Right renal cortex interstitium (tissue), 3 donors: Measurements from ENCODE around the gene CPS1. TPM values are rescaled to one million over a fixed set of nuclear protein-coding genes. Genes with fewer than 3 reads are reported as not detected.

Source experiments
- DNase-seq, 3 donors: peaks; one replicate each; pipeline ENCODE4 v3.0.0-alpha.2; 2013; ENCODE audit warnings: low read depth in 3 of 3, low spot score in 2 of 3
- polyA plus RNA-seq, 3 donors: library from polyadenylated mRNA; unstranded; fragments of 120-200 nt; gene quantifications; one replicate each; pipeline ENCODE4 v1.2.1, GENCODE V29; 2013; ENCODE audit not compliant: insufficient read length in 3 of 3

CPS1 gene
- polyA plus RNA-seq = 1 to 10 TPM; 4.3 to 5.5 (median 4.8) TPM

GRCh38 chr2:210556329-210556980, at the start of gene CPS1:
Gene CPS1 (plus strand): TSS chr2:210556599. CDS start chr2:210556734, 135 bp downstream.
- DNase-seq = no peak

DNA sequence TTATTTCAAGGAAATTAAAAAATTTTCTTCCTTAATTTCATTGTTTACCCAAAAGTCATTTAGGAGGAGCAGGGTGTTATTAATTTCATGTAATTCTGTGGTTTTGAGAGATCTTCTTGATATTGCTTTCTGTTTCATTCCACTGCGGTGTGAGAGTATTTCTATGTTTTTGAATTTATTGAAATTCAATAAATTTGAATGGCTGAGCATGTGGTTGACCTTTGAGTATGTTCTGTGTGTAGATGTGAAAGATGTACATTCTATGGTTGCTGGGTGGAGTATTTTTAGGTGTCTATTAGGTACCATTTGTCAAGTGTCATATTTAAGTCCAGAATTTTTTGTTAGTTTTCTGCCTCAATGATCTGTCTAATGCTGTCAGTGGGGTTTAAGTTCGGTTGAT, 40.5 kb upstream of the CPS1 start:
- no peak for DNase-seq

DNA sequence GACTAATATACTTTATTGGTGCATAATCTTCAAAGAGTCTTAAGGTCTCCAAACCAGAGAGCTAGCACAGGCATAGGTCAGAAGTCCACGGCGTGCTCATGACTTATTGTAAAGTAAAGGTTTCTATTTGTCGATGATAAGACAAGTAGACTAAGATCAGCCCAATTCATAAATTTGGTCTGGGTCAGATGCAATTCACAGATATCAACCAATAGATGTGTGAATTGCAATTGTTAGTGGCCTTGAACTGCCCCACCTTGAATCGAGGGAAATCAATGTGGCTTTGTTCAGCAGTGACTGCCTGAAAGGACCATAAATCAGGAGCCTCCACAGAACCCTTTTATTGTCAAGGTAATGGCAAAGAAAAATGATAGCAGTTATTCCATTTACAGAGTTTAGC, 39.1 kb upstream of the CPS1 start:
- no peak for DNase-seq

GRCh38 chr2:210519594-210519993, 36.8 kb upstream of the CPS1 start:
- no peak for DNase-seq

DNA sequence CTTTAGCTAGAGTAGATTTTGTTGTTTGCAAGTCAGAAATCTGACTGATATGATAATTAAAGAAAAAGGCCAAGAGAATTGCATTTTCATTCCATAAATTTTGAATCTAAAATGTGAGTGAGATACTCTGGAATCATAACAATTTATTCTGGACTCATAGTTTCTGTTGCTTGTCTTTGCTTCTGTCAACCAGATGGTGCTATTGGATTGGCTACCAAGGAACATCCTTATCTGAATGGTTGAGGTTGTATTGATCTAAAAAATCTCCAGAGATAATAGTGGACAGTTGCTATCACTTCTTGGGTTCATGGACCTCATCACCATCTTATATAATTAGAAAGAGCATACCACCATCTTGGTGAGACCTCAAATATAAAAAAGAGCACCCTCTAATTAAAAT, 34.0 kb upstream of the CPS1 start:
- no peak for DNase-seq

DNA sequence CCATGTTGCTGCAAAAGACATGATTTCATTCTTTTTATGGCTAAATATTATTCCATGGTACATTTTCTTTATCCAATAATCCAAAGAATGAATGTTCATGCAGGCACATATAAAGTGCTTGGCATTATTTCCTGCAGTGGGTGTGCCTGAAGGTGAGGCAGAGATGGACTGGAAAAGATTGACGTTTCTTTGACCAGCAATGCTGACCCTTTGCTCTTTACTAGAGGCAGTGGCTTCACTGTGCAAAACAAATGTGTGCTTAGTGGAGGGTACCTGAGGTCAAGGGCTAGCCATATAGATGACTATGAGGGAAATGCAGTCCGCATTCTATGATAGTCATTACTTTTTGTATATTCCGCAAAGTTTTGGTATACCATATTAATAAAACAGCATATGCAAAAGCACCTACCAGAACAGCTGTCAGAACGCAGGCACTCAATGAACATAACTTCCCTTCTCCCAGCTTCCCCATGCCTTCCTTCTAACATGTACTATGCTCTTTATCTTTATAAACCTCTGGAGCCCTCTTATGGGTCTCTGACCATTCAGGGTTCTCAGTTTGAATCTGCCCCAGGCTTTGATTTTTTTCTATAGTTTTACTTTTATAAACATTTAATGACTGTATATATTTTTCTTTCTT, 32.6 kb upstream of the CPS1 start:
- DNase-seq = no peak

- no peak for DNase-seq
Measured at GRCh38 chr2:210524533-210524932, 31.9 kb upstream of the CPS1 start.

DNA sequence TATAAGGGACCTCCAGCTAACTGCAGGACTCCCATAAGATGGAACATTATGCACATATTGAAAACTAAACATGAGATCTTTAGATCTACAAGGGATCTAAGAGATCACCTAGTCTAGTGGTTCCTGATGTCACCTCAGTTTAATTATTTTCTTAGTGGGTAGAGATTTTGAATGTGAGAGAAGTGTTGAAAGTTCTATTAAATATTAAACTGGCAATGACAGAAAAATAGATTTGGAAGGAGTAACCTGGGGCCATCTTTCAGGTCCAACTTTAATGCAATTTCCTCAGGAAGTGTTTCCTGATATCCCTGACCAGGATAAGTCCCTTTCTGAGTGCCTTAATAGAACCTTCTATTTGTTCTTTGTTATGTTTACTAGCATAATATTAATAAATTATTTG, 29.1 kb upstream of the CPS1 start:
- no peak for DNase-seq

DNA sequence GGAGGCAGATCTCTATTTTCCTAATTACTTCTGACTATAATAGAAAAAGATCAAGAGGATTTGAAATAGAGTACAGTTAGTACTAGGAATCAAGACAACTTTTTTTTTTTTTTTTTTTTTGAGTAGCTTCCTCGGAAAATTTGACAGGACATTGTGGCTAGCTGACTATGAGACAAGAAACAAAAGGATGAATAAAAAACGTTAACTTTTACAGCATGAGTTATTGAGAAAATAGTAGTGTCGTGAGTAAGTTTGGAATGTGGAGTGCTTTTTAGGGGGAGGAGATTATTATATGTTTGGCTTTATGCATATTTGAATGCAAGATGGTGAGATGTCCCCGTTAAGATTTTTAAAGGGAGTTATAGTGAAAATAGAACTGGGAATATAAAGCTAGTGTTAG, 27.7 kb upstream of the CPS1 start:
- DNase-seq = no peak

GRCh38 chr2:210531050-210531449, 25.3 kb upstream of the CPS1 start:
- DNase-seq = no peak

GRCh38 chr2:210531482-210531881, 24.9 kb upstream of the CPS1 start:
- DNase-seq = no peak

- DNase-seq = no peak
Measured at GRCh38 chr2:210533389-210533788, 23.0 kb upstream of the CPS1 start.

- no peak for DNase-seq
Measured at GRCh38 chr2:210534879-210535278, 21.5 kb upstream of the CPS1 start.

DNA sequence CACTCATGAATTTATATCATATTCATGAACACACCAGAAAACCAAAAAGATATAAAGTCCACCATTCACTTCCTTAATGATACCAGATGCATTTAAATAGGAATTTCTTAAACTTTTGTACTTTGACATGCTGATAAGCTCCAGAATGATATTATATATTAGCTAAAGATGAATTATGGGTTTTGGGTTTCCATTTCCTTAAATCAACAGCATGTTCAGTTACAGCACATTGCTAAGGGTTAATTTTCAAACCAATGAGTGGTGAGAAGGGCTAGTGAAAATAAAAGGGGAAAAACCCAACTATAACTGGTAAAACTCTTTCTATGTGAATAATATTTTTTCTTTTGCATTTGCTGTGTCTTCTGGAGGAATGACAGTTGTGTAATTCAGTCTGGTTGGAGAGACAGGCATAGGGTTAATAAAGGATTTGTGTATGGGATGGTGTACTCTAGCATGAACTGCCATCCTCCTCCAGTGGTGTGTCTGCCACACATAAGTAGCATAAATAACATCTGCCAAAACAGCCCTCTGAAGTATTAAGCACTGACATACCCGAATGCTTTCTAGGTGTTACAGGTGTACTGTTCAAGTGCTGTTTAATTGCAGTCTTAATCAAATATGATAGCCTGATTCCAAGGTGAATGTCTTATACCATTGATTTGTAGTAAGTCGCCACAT, 19.3 kb upstream of the CPS1 start:
- DNase-seq = no peak

GRCh38 chr2:210539035-210539434, 17.4 kb upstream of the CPS1 start:
- no peak for DNase-seq

DNA sequence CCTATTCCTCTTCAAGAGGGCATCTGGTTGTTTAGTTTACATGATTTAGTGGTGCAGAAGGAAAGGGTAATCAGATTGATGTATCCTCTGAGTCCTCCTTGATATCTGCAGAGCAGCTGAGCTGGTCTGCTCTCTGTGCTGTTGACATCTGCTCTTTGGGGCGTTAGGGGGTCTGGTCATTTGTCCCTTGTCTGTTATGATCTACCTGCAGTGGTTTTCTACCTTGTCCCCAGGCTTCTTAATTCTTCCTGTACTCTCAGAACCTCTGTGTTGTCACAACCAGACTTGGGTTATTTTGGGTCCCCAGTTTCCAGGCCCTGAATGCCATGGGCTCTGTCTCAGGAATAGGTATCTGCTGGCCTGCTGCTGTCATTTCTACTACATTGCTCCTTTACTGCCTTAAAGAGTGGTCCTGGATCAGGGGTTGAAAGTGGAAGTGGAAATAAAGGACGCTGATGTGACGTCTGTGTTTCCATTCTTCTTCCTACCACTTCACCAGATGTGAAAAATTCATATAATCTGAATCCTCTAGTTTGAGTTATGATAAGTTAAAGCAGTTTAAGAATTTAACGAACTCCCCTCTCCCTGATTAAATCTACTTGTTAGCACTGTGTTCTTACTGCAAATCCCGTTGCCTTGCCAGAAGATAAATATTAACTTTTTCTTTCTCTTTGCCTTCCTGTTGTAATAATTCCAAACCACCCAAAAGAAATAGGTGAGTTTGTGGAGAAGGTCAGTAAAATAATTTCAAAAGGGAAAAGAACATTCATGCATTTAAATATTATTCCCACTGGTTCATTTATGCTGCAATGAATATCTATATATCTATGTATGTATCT, 16.6 kb upstream of the CPS1 start:
- DNase-seq = no peak

DNA sequence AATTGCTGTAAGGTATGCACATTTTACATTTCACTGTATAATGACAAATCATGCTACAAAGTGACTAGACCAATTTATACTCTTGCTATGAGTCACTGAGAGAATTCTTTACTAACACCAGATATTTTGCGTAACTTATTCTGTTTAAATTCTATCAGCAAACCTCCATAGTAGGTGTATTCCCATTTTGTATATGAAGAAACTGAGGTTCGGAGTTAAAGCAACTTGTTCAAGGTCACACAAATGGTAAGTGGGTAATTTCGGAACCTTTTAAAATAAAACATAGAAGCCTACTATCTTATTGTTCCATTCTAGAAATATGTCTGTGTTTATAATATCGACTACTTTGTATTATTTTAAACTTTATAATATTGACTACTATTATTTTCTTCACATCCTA, 15.9 kb upstream of the CPS1 start:
- no peak for DNase-seq

DNA sequence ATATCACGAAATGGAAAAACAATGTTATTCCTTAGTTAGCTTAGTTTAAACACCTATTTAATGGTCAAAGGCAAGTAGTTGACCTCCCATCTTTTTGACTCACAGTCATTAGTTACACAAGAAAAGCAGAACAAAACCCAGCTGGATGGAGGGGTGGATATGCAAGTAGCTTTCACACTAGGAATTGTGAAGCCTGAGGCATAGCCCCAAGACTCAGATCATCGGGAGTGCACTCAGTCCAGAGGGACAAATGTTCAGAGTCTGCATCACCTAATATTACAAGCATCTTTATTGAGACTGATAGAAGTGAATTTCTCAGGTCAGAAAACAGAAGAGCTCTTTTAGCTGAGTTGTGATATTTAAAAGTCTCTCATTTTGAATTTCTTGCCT, 15.5 kb upstream of the CPS1 start:
- DNase-seq = no peak

DNA sequence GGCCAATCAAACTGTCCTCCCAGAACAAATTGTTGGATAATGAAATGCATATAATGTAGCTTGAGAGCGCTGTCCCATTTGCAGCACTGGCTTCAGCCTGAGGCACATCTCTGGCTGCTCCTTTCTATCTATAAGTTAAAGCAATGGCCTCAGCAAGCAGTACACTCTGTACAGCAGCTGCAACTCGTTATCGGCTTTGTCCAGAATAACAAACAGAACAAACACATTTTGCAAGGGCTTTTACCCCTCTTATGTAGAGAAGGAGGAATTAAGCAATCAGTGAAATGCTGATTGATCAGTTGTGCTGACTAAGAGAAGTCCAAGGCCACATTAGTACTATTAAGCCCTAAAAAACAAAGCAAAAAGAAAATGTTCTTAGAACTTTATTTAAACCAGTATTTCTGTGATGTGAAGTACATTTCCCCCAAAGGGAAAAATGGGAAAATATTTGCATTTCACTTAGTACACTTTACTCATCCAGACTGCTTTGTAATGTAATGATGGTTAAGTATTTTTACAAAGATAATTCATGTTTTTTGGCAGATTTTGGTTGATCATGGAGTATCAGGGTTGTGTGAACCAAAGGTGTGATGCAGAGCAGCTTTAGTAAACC, 15.0 kb upstream of the CPS1 start:
- DNase-seq = no peak

GRCh38 chr2:210544007-210544590, 12.3 kb upstream of the CPS1 start:
- DNase-seq = no peak
